ENCODE data around the gene WWP2.

DNA sequence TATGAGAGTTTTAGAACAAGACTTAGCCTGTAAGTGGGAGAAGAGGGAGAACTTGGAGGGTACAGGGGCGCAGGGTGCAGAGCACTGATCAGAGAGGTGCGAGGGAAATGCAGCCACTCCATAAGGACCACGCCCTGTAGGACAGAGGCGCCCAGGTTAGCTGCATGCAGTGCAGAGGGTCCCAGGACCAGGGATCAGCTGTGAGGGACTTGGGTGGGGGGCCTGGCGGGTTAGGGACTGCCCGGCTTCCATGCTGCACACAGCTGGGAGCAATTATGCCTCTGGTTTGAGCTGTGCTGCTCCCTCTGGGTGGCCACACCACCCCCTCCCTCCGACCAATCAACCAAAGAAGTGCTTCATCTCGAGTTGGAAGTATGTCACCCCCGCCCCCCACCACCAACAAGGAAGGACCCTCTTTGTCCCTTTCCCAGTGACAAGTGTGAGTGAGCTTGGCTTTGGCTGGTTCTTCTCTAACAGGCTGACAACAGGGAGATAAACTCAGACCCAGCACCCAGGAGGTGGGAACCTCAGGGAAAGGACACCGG, 166.8 kb downstream of the WWP2 start:
- TF ChIP-seq EP300 (IDR thresholded peaks at IDR 0.05) = no peak
- TF ChIP-seq CTCF (IDR thresholded peaks at IDR 0.05) = no peak
- TF ChIP-seq POLR2AphosphoS5 (IDR thresholded peaks at IDR 0.05) = no peak
- no peak for TF ChIP-seq POLR2A (IDR thresholded peaks at IDR 0.05; ENCODE audit: low read depth)
